HepG2 (cell line): ENCODE data around the gene GFER. TPM values are rescaled to one million over a fixed set of nuclear protein-coding genes. Genes with fewer than 3 reads are reported as not detected.

ENCODE experiments used
- CC2D1A ChIP-seq: sonication (generic); formaldehyde crosslinking; IDR thresholded peaks from 2 replicates; pipeline ENCODE4 v1.8.1; 2023; ENCODE audit warnings: mild to moderate bottlenecking, missing genetic modification reagents
- EP300 ChIP-seq, 3 experiments: sonication (generic) in 1 of 3; formaldehyde crosslinking in 1 of 3; IDR thresholded peaks; 2 replicates each; pipeline versions ENCODE4 v1.5.1 to v1.6.1; 2011 to 2020; ENCODE audit warnings: low read depth in 2 of 3, low read length in 2 of 3, borderline replicate concordance in 1 of 3, improper control_type of control experiment in 1 of 3, mild to moderate bottlenecking in 1 of 3, missing genetic modification reagents in 1 of 3, moderate library complexity in 1 of 3
- FOXC1 ChIP-seq: sonication (generic); formaldehyde crosslinking; IDR thresholded peaks from 2 replicates; pipeline ENCODE4 v1.8.0; 2022; ENCODE audit warnings: mild to moderate bottlenecking, missing genetic modification reagents, borderline replicate concordance
- NFE2 ChIP-seq: sonication (generic); formaldehyde crosslinking; IDR thresholded peaks from 2 replicates; pipeline ENCODE4 v1.4.0; 2020; ENCODE audit warnings: missing genetic modification reagents
- NR3C1 ChIP-seq: sonication (generic); formaldehyde crosslinking; IDR thresholded peaks from 2 replicates; pipeline ENCODE4 v1.4.0; 2020; ENCODE audit warnings: missing genetic modification reagents
- PRPF4 ChIP-seq: fragments of 200-400 bp; formaldehyde crosslinking; IDR thresholded peaks from 2 replicates; pipeline ENCODE4 v1.6.1; 2016; ENCODE audit warnings: low read length, low read depth; ENCODE audit not compliant: poor library complexity, severe bottlenecking
- SCMH1 ChIP-seq: sonication (generic); formaldehyde crosslinking; IDR thresholded peaks from 2 replicates; pipeline ENCODE4 v1.9.0; 2021; ENCODE audit warnings: missing genetic modification reagents, mild to moderate bottlenecking, borderline replicate concordance
- ZNF713 ChIP-seq: sonication (generic); formaldehyde crosslinking; IDR thresholded peaks from 2 replicates; pipeline ENCODE4 v1.4.0; 2020; ENCODE audit warnings: mild to moderate bottlenecking, missing genetic modification reagents
- polyA plus RNA-seq, 8 experiments: library from polyadenylated mRNA; depleted of rRNA in 3 of 8; stranded (reverse) in 7 of 8; unstranded in 1 of 8; fragments of >200 nt; fragmentation: Illumina TruSeq in 4 of 8; extraction: Trizol in 4 of 8; gene quantifications; 2 replicates each; pipeline versions ENCODE4 v1.2.1 to v1.2.3, GENCODE V29; 2011 to 2016; ENCODE audit warnings: low read depth in 4 of 8, missing spikeins in 1 of 8, mixed read lengths in 1 of 8; ENCODE audit not compliant: insufficient read depth in 1 of 8
- total RNA-seq, 5 experiments: library from RNA; depleted of rRNA; stranded (reverse); fragments of >200 nt; fragmentation: Illumina TruSeq; extraction: Trizol; gene quantifications; 2 replicates each; pipeline ENCODE4 v1.2.3, GENCODE V29; 2016; ENCODE audit warnings: low read depth in 1 of 5
- TF ChIP-seq, protein P1 (sequence below): sonication (generic); formaldehyde crosslinking; IDR thresholded peaks from 2 replicates; pipeline ENCODE4 v1.4.0; 2020; ENCODE audit warnings: mild to moderate bottlenecking, missing genetic modification reagents
- TF ChIP-seq, protein P2 (sequence below): sonication (generic); formaldehyde crosslinking; IDR thresholded peaks from 2 replicates; pipeline ENCODE4 v1.4.0; 2020; ENCODE audit warnings: missing genetic modification reagents
- TF ChIP-seq, protein P3 (sequence below): sonication (generic); formaldehyde crosslinking; IDR thresholded peaks from 2 replicates; pipeline ENCODE4 v1.5.0; 2020; ENCODE audit warnings: missing genetic modification reagents
- TF ChIP-seq, protein P4 (sequence below): sonication (generic); formaldehyde crosslinking; IDR thresholded peaks from 2 replicates; pipeline ENCODE4 v1.5.1; 2020; ENCODE audit warnings: missing genetic modification reagents, mild to moderate bottlenecking, borderline replicate concordance
- TF ChIP-seq, protein P5 (sequence below): IDR thresholded peaks from 2 replicates; pipeline ENCODE4 v1.4.0; 2020; ENCODE audit warnings: mild to moderate bottlenecking, missing genetic modification reagents
- TF ChIP-seq, protein P6 (sequence below): sonication (generic); formaldehyde crosslinking; IDR thresholded peaks from 2 replicates; pipeline ENCODE4 v1.8.1; 2023; ENCODE audit warnings: mild to moderate bottlenecking, missing genetic modification reagents
- TF ChIP-seq, protein P7 (sequence below): sonication (generic); formaldehyde crosslinking; IDR thresholded peaks from 2 replicates; pipeline ENCODE4 v1.5.0; 2020; ENCODE audit warnings: mild to moderate bottlenecking, missing genetic modification reagents

Gene GFER
- total and polyA plus RNA-seq, 2 of the 13 experiments (the other 11 are each of a cell fraction or from before 2014, with no cell fraction given), result 28.6 to 71.7 TPM

DNA sequence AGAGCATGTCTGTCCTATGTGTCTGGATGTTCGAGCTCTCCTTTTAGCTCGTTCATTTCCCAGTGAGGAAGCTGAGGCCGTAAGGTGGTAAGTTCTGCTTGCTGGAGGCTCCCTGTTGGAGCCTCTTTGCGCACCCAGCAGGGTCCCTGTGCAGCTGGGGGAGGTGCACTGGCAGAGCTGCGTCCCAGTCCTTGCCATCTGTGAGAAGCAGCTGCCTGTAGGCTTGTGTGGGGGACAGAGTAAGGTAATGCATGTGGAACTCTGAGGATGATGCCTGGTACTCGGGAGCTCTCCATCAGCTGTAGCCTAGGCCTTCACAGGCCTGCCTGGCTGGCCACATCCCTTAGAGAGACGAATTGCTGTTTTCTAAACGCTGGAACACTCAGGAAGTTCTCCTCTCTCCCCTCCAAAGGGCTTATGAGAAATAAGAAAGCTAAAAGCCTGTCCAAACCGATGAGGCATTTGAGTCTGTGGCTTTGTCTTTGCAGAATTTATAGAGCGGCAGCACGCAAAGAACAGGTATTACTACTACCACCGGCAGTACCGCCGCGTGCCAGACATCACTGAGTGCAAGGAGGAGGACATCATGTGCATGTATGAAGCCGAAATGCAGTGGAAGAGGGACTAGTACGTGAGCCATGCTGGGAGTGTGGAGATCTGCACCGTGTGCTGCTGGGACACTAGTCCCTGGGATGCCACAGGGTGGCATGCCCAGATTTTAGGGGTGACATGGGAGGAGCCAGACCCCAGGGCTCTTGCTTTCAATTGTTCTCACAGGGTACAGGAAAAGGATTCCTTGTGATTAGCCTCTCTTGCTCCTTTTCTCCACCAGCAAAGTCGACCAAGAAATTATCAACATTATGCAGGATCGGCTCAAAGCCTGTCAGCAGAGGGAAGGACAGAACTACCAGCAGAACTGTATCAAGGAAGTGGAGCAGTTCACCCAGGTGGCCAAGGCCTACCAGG is 23.0 kb upstream of the GFER start (continued):
- TF ChIP-seq EP300 (IDR thresholded peaks at IDR 0.05; ENCODE audit: low read depth in 2 of 2, low read length in 2 of 2), result no peak
- no peak for TF ChIP-seq EP300 (CRISPR knock-in tag; IDR thresholded peaks at IDR 0.05; ENCODE audit: borderline replicate concordance)
- TF ChIP-seq, protein P1, sequence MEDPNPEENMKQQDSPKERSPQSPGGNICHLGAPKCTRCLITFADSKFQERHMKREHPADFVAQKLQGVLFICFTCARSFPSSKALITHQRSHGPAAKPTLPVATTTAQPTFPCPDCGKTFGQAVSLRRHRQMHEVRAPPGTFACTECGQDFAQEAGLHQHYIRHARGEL (CRISPR knock-in tag), result no peak
- TF ChIP-seq NFE2 (CRISPR knock-in tag), result no peak
- TF ChIP-seq, protein P2, sequence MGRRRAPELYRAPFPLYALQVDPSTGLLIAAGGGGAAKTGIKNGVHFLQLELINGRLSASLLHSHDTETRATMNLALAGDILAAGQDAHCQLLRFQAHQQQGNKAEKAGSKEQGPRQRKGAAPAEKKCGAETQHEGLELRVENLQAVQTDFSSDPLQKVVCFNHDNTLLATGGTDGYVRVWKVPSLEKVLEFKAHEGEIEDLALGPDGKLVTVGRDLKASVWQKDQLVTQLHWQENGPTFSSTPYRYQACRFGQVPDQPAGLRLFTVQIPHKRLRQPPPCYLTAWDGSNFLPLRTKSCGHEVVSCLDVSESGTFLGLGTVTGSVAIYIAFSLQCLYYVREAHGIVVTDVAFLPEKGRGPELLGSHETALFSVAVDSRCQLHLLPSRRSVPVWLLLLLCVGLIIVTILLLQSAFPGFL (CRISPR knock-in tag), result no peak
- TF ChIP-seq, protein P3, sequence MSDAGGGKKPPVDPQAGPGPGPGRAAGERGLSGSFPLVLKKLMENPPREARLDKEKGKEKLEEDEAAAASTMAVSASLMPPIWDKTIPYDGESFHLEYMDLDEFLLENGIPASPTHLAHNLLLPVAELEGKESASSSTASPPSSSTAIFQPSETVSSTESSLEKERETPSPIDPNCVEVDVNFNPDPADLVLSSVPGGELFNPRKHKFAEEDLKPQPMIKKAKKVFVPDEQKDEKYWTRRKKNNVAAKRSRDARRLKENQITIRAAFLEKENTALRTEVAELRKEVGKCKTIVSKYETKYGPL (CRISPR knock-in tag), result no peak
- TF ChIP-seq, protein P4, sequence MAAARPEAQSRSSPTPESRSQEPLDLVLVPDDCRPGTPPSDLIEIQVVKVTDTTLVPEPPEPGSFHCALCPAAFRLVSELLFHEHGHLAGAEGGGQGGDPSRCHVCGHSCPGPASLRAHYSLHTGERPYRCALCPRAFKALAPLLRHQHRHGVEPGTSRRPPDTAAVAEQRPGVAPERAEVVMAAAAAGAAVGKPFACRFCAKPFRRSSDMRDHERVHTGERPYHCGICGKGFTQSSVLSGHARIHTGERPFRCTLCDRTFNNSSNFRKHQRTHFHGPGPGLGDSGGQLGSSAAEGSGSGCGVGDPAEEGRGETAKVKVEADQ (CRISPR knock-in tag), result no peak
- TF ChIP-seq ZNF713, result no peak
- no peak for TF ChIP-seq FOXC1 (CRISPR knock-in tag)
- no peak for TF ChIP-seq PRPF4
- TF ChIP-seq, protein P5, sequence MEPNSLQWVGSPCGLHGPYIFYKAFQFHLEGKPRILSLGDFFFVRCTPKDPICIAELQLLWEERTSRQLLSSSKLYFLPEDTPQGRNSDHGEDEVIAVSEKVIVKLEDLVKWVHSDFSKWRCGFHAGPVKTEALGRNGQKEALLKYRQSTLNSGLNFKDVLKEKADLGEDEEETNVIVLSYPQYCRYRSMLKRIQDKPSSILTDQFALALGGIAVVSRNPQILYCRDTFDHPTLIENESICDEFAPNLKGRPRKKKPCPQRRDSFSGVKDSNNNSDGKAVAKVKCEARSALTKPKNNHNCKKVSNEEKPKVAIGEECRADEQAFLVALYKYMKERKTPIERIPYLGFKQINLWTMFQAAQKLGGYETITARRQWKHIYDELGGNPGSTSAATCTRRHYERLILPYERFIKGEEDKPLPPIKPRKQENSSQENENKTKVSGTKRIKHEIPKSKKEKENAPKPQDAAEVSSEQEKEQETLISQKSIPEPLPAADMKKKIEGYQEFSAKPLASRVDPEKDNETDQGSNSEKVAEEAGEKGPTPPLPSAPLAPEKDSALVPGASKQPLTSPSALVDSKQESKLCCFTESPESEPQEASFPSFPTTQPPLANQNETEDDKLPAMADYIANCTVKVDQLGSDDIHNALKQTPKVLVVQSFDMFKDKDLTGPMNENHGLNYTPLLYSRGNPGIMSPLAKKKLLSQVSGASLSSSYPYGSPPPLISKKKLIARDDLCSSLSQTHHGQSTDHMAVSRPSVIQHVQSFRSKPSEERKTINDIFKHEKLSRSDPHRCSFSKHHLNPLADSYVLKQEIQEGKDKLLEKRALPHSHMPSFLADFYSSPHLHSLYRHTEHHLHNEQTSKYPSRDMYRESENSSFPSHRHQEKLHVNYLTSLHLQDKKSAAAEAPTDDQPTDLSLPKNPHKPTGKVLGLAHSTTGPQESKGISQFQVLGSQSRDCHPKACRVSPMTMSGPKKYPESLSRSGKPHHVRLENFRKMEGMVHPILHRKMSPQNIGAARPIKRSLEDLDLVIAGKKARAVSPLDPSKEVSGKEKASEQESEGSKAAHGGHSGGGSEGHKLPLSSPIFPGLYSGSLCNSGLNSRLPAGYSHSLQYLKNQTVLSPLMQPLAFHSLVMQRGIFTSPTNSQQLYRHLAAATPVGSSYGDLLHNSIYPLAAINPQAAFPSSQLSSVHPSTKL (CRISPR knock-in tag), result no peak
- TF ChIP-seq NR3C1, result no peak
- TF ChIP-seq, protein P6, sequence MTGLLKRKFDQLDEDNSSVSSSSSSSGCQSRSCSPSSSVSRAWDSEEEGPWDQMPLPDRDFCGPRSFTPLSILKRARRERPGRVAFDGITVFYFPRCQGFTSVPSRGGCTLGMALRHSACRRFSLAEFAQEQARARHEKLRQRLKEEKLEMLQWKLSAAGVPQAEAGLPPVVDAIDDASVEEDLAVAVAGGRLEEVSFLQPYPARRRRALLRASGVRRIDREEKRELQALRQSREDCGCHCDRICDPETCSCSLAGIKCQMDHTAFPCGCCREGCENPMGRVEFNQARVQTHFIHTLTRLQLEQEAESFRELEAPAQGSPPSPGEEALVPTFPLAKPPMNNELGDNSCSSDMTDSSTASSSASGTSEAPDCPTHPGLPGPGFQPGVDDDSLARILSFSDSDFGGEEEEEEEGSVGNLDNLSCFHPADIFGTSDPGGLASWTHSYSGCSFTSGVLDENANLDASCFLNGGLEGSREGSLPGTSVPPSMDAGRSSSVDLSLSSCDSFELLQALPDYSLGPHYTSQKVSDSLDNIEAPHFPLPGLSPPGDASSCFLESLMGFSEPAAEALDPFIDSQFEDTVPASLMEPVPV, result no peak; the same call in 1 of the 2 replicates
- TF ChIP-seq CC2D1A (CRISPR knock-in tag), result no peak
- no peak for TF ChIP-seq SCMH1 (CRISPR knock-in tag)
- TF ChIP-seq, protein P7, sequence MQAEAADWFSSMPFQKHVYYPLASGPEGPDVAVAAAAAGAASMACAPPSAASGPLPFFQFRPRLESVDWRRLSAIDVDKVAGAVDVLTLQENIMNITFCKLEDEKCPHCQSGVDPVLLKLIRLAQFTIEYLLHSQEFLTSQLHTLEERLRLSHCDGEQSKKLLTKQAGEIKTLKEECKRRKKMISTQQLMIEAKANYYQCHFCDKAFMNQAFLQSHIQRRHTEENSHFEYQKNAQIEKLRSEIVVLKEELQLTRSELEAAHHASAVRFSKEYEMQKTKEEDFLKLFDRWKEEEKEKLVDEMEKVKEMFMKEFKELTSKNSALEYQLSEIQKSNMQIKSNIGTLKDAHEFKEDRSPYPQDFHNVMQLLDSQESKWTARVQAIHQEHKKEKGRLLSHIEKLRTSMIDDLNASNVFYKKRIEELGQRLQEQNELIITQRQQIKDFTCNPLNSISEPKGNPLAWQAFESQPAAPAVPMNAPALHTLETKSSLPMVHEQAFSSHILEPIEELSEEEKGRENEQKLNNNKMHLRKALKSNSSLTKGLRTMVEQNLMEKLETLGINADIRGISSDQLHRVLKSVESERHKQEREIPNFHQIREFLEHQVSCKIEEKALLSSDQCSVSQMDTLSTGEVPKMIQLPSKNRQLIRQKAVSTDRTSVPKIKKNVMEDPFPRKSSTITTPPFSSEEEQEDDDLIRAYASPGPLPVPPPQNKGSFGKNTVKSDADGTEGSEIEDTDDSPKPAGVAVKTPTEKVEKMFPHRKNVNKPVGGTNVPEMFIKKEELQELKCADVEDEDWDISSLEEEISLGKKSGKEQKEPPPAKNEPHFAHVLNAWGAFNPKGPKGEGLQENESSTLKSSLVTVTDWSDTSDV, result no peak
